ENCODE results near the gene TMEM116.

Gene TMEM116

DNA sequence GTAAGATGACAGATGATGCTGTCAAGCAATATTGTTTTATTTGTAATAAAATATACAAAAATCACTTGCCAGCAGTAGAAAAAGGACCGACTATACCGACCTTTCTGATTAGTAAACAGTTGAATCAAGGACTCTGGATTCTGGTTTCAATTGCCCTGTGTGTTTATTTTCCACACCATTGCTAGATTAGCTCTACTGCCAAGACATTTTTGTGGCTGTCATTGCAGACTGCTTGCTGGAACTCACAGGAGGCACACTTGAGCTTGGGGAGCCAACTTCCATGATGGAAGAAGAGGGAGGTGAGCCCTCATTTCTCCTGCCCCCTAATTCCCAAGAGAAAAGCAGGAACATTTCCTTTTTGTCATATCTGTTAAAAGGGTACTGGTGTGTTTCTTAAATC lies 119.7 kb downstream of the TMEM116 start:
- H3K9me3 ChIP-seq (ENCODE audit: insufficient read depth, low read depth, low read length): no peaks in the 10 kb centered on the region

DNA sequence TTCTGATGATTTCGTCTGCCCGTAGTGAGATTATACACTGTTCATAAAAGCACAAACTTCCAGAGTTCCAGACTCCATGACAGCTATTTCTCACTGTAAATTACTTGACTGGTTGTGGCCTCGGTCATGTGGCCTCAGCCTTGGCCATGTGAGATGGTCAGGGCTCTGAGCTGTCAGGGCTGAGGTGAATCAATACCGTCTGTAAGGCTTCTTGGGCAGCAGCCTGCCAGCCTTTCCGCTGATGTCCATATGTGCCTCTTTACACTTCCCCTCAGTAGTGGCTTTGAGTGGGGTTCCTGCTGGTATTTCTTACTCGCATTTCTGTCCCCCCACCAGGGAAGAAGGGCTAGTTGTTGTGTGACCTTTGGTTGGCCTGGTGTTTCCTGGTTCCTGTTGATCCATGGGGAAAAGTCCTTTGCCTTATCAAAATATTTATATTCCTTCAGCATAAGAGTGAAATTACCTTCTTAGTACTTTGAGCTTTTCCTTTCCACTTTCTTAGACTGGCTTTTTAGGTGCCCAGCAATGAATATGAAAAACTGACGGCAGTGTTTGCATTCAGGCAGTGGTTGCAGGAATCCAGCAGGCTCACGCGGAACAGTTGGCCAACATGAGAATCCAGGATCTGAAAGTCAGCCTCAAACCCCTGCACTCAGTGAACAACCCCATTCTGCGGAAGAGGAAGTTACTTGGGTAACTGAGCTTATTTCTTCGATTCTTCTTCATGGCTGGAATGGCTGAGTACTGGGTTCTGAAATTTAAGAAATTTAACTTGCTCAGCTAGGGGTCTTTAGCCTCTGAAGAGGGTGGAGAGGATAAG lies 124.8 kb downstream of the TMEM116 start:
- no peaks in the 10 kb centered on the region for H3K79me2 ChIP-seq (ENCODE audit: insufficient read depth, low read length)
- TF ChIP-seq, protein P1, sequence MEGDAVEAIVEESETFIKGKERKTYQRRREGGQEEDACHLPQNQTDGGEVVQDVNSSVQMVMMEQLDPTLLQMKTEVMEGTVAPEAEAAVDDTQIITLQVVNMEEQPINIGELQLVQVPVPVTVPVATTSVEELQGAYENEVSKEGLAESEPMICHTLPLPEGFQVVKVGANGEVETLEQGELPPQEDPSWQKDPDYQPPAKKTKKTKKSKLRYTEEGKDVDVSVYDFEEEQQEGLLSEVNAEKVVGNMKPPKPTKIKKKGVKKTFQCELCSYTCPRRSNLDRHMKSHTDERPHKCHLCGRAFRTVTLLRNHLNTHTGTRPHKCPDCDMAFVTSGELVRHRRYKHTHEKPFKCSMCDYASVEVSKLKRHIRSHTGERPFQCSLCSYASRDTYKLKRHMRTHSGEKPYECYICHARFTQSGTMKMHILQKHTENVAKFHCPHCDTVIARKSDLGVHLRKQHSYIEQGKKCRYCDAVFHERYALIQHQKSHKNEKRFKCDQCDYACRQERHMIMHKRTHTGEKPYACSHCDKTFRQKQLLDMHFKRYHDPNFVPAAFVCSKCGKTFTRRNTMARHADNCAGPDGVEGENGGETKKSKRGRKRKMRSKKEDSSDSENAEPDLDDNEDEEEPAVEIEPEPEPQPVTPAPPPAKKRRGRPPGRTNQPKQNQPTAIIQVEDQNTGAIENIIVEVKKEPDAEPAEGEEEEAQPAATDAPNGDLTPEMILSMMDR (conservative IDR thresholded peaks at IDR 0.05; ENCODE audit: low read length): no peak
- no peak for TF ChIP-seq EZH2phosphoT487 (IDR thresholded peaks at IDR 0.05; ENCODE audit: borderline replicate concordance)
- no peak overlapping the region for H3K4me3 ChIP-seq (ENCODE audit: low read length, poor library complexity, severe bottlenecking)
- H3K36me3 ChIP-seq (ENCODE audit: insufficient read depth, low read length): peaks cover 91% of the 10 kb centered on the region; the same call in 1 of the 2 replicates
- H3K4me2 ChIP-seq (ENCODE audit: low read depth, low read length, poor library complexity, severe bottlenecking): no peak overlapping the region
- no peaks in the 10 kb centered on the region for H3K9me3 ChIP-seq (ENCODE audit: insufficient read depth, low read depth, low read length)
- H2AFZ ChIP-seq (ENCODE audit: low read length): no peak overlapping the region
- no peaks in the 10 kb centered on the region for H3F3A ChIP-seq (ENCODE audit: low read depth)
- no peaks in the 10 kb centered on the region for H3K4me1 ChIP-seq (ENCODE audit: insufficient read depth, low read length, poor library complexity, severe bottlenecking)
- H4K20me1 ChIP-seq (ENCODE audit: insufficient read depth, low read length, poor library complexity, severe bottlenecking): no peaks in the 10 kb centered on the region
- no peaks in the 10 kb centered on the region for H3K27me3 ChIP-seq (ENCODE audit: insufficient read depth, low read length, poor library complexity, severe bottlenecking)
- H3K9ac ChIP-seq (ENCODE audit: low read depth, low read length, poor library complexity, severe bottlenecking): no peak overlapping the region
- H3K9me2 ChIP-seq (replicated peaks; ENCODE audit: low read depth, low read length): no peaks in the 10 kb centered on the region

More for the DNA sequence above, 119.7 kb downstream of the TMEM116 start:
- no peak overlapping the region for H3K9ac ChIP-seq (ENCODE audit: low read depth, low read length, poor library complexity, severe bottlenecking)
- no peaks in the 10 kb centered on the region for H4K20me1 ChIP-seq (ENCODE audit: insufficient read depth, low read length, poor library complexity, severe bottlenecking)
- peaks cover 61% of the 10 kb centered on the region; the same call in 1 of the 2 replicates for H3K36me3 ChIP-seq (ENCODE audit: insufficient read depth, low read length)
- TF ChIP-seq, protein P1 (conservative IDR thresholded peaks at IDR 0.05; ENCODE audit: low read length): no peak
- no peak for TF ChIP-seq EZH2phosphoT487 (IDR thresholded peaks at IDR 0.05; ENCODE audit: borderline replicate concordance)
- no peaks in the 10 kb centered on the region for H3K79me2 ChIP-seq (ENCODE audit: insufficient read depth, low read length)
- no peak overlapping the region for H3K4me2 ChIP-seq (ENCODE audit: low read depth, low read length, poor library complexity, severe bottlenecking)
- no peak overlapping the region for H3K4me3 ChIP-seq (ENCODE audit: low read length, poor library complexity, severe bottlenecking)
- no peaks in the 10 kb centered on the region for H3K4me1 ChIP-seq (ENCODE audit: insufficient read depth, low read length, poor library complexity, severe bottlenecking)
- no peak overlapping the region for H2AFZ ChIP-seq (ENCODE audit: low read length)
- no peaks in the 10 kb centered on the region for H3K9me2 ChIP-seq (replicated peaks; ENCODE audit: low read depth, low read length)
- no peaks in the 10 kb centered on the region for H3K27me3 ChIP-seq (ENCODE audit: insufficient read depth, low read length, poor library complexity, severe bottlenecking)
- H3F3A ChIP-seq (ENCODE audit: low read depth): no peaks in the 10 kb centered on the region

DNA sequence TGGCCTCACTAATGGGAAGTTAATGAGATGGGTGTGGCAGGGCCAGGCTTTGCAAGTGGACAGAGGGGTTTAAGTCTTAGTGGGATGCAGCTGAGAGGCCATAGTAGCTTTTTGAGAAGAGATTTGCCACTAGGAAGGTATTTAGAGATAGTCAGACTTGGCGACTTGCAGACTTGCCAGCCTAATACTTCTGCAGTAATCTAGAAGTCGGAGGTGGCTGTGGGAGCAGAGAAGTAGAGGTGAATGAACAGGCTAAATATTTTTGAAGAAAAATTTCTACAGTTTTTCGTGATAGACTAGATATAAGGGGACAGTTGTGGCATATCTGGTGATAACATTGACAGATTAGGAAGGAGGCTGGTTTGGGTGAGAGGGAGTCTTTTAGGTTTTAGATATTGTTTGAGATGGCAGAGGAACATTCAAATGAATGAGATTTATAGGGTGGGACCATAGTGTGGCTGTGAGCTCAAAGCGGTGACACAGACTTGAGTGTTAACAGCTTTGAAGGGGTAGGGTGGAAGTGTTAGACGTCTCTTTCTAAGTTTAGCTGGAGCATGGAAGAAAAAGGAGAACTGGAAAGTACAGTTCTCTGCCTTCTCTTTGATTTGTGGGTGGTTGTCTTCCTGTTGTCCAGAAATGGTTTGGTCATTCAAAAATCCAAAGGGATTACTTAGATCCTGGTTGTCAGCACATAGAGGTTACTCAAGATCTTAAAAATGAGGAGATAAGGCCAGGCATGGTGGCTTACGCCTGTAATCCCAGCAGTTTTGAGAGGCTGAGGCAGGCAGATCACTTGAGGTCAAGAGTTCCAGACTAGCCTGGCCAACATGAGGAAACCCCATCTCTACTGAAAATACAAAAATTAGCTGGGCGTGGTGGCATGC lies 126.1 kb downstream of the TMEM116 start:
- Histone ChIP-seq H3K9ac (ENCODE audit: low read depth, low read length, poor library complexity, severe bottlenecking) (no peak overlapping the region), H3K79me2 (ENCODE audit: insufficient read depth, low read length) (no peaks in the 10 kb centered on the region), H3K4me2 (ENCODE audit: low read depth, low read length, poor library complexity, severe bottlenecking) (no peak overlapping the region), H3K27me3 (ENCODE audit: insufficient read depth, low read length, poor library complexity, severe bottlenecking) (no peaks in the 10 kb centered on the region), H4K20me1 (ENCODE audit: insufficient read depth, low read length, poor library complexity, severe bottlenecking) (no peaks in the 10 kb centered on the region), H3K4me1 (ENCODE audit: insufficient read depth, low read length, poor library complexity, severe bottlenecking) (no peaks in the 10 kb centered on the region), H2AFZ (ENCODE audit: low read length) (no peak overlapping the region), H3K36me3 (ENCODE audit: insufficient read depth, low read length) (peaks cover 90% of the 10 kb centered on the region; the same call in 1 of the 2 replicates), H3F3A (ENCODE audit: low read depth) (no peaks in the 10 kb centered on the region), H3K9me2 (replicated peaks; ENCODE audit: low read depth, low read length) (no peaks in the 10 kb centered on the region), H3K9me3 (ENCODE audit: insufficient read depth, low read depth, low read length) (no peaks in the 10 kb centered on the region), H3K4me3 (ENCODE audit: low read length, poor library complexity, severe bottlenecking) (no peak overlapping the region)
- TF ChIP-seq EZH2phosphoT487 (IDR thresholded peaks at IDR 0.05; ENCODE audit: borderline replicate concordance): no peak
- TF ChIP-seq, protein P1 (conservative IDR thresholded peaks at IDR 0.05; ENCODE audit: low read length): no peak
